ENCODE measurements around the gene WASL.
"Not testable (repeated sequence)": the region's sequence is repeated elsewhere in the genome, so short reads cannot be mapped to it uniquely, and the experiment has no call there.

WASL gene

GRCh38 chr7:123656544-123657303 is 92.1 kb downstream of the WASL start:
- DNase-seq, result no peak

GRCh38 chr7:123655614-123656013 is 93.2 kb downstream of the WASL start, which contains the start of gene LMOD2:
TSS of gene LMOD2 (plus strand) at chr7:123655866. CDS start at chr7:123655964, 98 bp downstream.
- DNase-seq, result no peak

GRCh38 chr7:123653162-123653561 is 95.6 kb downstream of the WASL start:
- DNase-seq, result no peak

GRCh38 chr7:123652406-123652805 is 96.4 kb downstream of the WASL start:
- DNase-seq, result no peak

- DNase-seq, result no peak
These were observed 98.2 kb downstream of the WASL start for GRCh38 chr7:123650595-123650994.

GRCh38 chr7:123649964-123650363 is 98.8 kb downstream of the WASL start:
- DNase-seq, result no peak

GRCh38 chr7:123647106-123647730 is 101.6 kb downstream of the WASL start:
- DNase-seq, result no peak

- no peak for DNase-seq
These were observed 103.3 kb downstream of the WASL start for GRCh38 chr7:123645516-123645915.

GRCh38 chr7:123643495-123644441 is 105.0 kb downstream of the WASL start:
- no peak for DNase-seq

- DNase-seq, result no peak
These were observed 106.9 kb downstream of the WASL start for GRCh38 chr7:123641901-123642300.

- no peak for DNase-seq
These were observed 108.2 kb downstream of the WASL start for GRCh38 chr7:123640583-123640982.

- no peak for DNase-seq
These were observed 109.2 kb downstream of the WASL start for GRCh38 chr7:123639631-123640030.

GRCh38 chr7:123637878-123638277 is 110.9 kb downstream of the WASL start:
- no peak for DNase-seq

GRCh38 chr7:123637203-123637602 is 111.6 kb downstream of the WASL start:
- DNase-seq, result no peak

- no peak for DNase-seq
These were observed 113.0 kb downstream of the WASL start for GRCh38 chr7:123635551-123636359.

GRCh38 chr7:123634011-123634573 is 114.7 kb downstream of the WASL start:
- not testable (repeated sequence) for DNase-seq

GRCh38 chr7:123633553-123633952 is 115.2 kb downstream of the WASL start:
- DNase-seq, result no peak

GRCh38 chr7:123632808-123633207 is 116.0 kb downstream of the WASL start:
- DNase-seq, result no peak

Data from stimulated activated CD4-positive, alpha-beta T cell treated with anti-CD3 and anti-CD28 coated beads, Interleukin-12 subunit alpha, Interleukin-12 subunit beta, amount 100 ng/mL, for 4 hours (primary cell).